NCI-H1417 (cell line): ENCODE measurements around the gene PTER.
A peak's percentile ranks its signal among the peaks of the same experiment; 100 is the strongest.

ENCODE experiments used
- DNase-seq, 3 experiments: peaks; one replicate each; lab custom pipeline; 2025; lab: John Stamatoyannopoulos, UW

The PTER gene

GRCh38 chr10:16436758-16437539 is at the start of gene PTER:
TSS of gene PTER (plus strand) at chr10:16437010. CDS start at chr10:16484385, 47,375 bp downstream.
- peak; percentile 82 to 92 (median 92) for DNase-seq

- DNase-seq = no peak
Measured at GRCh38 chr10:16392531-16393069, 44.2 kb upstream of the PTER start.

DNA sequence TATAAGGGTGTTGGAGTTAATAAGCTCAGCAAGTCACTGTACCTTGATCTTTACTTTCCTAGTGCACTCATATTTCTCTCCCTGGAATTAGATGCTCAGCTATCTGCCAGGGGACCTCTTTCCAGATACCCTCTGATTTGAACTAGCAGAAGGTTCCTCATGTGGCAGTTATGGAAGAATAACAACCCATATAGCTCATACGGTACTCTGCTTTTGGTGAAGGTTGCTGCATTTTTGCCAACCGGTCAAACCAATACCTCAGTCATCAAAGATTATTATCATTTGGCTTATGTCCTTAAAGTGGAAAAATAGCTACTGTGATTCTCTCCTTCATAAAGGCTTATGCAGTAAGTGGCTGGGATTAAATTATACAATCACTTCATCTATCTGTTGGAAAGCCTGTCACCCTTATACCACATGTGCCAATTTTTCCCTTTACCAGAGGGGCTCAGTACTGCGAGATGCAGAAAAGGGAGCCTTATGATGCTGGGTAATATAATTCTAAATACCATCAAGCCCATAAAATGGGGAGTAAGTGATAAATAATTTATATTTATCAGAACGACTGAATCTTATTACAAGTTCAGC is 43.4 kb upstream of the PTER start:
- no peak for DNase-seq

DNA sequence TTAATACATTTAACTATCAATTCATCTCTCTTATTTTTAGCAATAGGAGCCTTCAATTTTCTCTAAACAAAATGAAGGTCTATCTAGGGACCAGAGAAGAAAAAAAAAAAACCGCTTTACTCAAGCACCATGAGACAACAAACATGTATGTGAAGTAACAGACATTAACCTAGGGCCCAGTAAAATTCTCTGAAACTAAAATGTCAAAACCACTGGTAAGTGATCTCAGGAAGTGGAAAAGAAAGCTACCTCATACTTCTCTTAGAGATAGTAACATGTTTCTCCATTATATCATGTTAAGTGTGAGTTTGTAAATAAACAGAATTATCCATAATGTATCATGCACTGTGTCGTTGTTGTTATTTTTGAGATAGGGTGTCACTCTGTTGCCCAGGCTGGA is 35.4 kb upstream of the PTER start:
- no peak for DNase-seq

- peak in 1 of 3 experiments; percentile 5 for DNase-seq
Measured at GRCh38 chr10:16408379-16408778, 28.4 kb upstream of the PTER start.

- no peak for DNase-seq
Measured at GRCh38 chr10:16417341-16417740, 19.5 kb upstream of the PTER start.

DNA sequence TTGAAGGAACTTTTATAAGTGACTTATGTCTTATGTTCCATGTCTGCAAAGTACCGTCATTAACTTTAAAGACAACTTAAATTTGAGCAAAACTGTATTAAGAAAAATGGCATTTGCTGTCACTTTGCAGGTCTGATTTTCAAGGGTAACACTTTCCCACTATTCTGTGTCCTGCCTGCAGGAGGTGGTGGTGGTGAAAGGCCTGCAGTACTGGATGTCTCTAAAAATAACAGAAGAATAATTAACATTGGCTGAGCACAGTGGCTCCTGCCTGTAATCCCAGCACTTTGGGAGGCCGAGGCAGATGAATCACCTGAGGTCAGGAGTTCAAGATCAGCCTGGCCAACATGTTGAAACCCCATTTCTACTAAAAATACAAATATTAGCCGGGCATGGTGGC is 13.2 kb upstream of the PTER start:
- DNase-seq = no peak

DNA sequence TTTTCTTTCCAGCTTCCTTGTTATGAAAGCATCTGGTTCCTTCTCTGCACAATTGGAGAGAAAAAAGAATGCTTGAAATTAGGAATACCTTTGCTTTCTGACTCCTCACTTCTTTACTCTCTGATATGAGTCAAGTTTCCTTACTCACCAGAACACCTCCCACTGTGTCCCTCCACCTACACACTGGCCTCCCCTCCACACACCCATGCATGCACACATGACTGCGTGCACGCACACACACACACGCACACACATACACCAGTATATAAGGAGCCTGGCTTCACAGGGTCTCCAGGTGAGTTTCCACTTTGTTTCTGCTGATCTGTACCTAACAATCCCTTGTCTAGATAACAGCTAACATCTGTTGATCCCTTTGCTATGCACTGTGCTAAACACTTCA is 11.4 kb upstream of the PTER start:
- DNase-seq = no peak

DNA sequence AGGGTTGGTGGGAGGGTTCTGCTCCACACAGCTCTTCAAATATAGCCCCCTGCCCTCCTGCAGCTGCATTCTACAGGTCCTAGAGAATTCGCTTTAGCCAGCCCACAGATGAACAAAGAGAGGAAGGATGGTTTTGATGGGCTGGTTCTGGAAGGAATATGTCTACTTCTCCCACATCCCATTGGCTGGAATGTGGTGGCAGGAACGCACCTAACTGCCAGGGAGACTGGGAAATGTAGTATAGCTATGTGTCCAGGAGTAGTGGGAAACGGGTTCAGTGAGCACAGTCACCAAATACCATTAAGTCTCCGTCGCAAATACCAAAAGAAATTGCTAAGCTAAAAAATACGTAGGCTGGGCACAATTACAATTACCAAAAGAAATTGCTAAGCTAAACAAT is 7.3 kb upstream of the PTER start:
- no peak for DNase-seq

GRCh38 chr10:16436367-16436757 is 448 bp upstream of the PTER start:
- DNase-seq = no peak

DNA sequence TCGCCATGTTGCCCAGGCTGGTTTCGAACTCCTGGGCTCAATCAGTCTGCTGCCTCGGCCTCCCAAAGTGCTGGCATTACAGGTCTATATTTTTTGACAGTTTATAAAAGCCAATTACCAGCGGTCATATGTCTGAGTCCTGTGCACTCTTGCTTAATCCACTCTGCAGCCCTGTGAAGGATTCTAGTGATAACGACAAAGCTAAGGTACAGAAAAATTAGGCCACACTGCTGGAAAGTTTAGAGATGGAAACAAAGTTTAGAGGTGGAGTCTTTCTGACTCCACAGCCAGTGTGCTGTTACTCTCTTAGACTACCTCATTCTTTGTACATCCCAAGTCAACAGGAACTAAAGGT is 707 bp downstream of the PTER start:
- DNase-seq = no peak

DNA sequence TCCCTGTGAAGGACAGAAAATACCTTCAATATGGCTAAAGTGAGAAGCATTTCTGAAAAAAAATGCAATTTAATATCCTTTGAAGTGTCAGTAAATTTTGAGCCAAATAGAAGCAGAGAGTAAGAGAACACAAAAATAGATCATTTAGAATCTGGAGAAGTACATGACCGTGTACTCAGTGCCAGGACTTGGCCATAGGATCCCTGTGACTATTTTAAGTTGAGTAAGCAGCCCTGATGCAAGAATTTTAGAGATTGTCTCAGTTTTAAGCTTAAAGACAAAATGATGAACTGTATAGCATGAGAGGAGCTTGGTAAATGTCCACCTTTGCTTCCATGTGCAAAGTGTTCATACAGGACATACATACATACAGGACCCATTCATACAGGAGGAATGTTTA is 2.5 kb downstream of the PTER start:
- DNase-seq = no peak

- peak in 2 of 3 experiments; percentile 17 to 25 for DNase-seq
Measured at GRCh38 chr10:16440396-16441133, 3.8 kb downstream of the PTER start.

- DNase-seq = peak in 2 of 3 experiments; percentile 17 to 73
Measured at GRCh38 chr10:16441173-16441840, 4.5 kb downstream of the PTER start.

- no peak for DNase-seq
Measured at GRCh38 chr10:16442914-16443313, 6.1 kb downstream of the PTER start.

DNA sequence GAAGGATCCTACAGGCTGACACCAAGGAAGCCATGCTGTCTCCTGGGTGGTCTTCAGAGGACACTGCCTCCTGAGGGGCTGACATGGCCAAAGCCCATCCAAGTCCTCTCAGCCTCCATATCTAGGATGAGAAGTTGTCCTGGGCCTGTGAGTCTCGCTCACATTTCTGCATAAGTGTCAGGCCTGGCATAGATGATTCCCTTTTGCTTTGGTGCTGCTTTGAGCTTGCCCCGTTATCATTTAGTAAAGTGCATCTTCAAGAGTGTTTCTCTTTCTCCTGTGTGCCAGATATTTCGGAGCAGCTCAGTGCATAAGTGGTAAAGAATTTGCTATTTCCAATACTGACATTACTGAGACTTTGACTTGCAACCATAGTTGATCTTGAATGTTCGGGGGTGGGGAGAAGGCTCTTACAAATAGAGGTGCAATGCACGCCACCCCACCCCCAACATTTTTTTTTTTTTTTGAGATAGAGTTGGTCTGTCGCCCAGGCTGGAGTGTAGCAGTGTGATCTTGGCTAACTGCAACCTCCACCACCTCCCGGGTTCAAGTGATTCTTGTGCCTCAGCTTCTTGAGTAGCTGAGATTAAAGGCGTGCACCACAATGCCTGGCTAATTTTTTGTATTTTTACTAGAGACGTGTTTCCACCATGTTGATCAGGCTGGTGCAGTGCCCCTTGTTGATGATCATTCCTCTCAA is 9.1 kb downstream of the PTER start:
- no peak for DNase-seq

DNA sequence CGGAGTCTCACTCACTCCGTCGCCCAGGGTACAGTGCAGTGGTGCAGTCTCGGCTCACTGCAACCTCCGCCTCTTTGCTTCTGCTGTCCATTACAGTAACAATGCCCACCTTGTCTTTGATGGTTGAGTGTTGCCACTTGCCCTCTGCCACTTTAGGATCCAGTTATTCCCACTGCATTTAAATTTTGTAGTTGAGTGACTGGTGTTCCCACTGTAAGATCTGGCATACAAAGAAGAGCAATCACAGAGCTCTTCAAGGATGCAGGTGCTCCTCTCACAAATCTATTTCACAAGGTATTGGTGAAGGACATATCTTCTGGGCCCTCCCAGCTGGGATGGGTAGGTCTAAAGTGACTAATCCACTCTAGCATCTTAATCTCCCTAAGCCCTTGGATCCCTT is 12.6 kb downstream of the PTER start:
- no peak for DNase-seq

DNA sequence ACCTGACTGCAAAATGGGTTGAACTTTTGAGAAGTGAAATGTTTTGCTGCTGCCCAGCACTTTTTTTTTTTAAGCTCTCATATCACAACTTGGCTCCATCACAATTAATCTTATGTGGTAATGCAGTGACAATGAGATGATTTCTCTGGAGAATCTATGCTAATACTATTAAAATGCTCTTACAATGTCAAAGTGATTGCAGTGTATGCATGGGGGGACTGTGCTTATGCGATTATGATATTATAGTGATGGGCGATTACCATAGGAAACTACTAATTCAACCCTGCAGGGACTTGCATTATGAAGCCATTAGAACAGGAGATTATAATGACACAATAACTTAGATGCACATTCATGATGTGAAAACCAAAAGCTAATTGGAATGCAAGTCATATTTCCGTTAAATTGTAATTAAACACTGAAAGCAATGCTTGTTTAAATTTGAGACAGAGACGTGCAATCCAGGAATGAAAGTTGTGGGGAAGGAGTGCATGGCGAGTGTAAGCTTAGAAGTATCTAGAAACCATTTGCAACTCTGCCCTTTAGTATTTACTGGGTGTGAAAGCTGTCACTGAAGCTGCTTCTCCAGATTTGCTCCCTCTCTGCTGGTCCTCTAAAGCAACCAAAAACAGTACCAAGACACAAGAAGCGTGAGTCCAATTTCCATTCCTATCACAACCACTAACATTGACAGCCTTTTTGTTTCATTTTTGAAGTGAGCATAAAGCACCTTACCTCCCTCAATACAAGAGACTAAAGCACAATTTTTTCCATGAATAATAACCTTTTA is 21.6 kb downstream of the PTER start:
- no peak for DNase-seq

GRCh38 chr10:16459423-16459939 is 22.7 kb downstream of the PTER start:
- DNase-seq = no peak

DNA sequence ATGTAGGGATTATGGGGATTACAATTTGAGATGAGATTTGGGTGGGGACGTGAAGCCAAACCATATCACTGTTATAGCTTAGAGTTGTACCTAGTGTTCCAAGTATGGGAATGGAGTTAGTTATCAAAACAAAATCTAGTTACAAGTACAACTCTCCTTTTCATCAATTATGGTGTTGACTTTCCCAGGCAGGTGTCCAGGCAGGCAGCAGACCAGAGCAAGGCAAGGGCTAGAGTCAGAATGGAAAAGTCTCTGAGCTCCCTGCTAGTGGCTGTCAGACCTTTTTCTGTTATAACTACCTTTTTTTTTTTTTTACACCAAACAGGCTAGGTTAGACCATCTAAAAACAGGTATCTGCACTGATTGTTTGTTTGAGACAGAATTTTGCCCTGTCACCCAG is 29.2 kb downstream of the PTER start:
- no peak for DNase-seq

DNA sequence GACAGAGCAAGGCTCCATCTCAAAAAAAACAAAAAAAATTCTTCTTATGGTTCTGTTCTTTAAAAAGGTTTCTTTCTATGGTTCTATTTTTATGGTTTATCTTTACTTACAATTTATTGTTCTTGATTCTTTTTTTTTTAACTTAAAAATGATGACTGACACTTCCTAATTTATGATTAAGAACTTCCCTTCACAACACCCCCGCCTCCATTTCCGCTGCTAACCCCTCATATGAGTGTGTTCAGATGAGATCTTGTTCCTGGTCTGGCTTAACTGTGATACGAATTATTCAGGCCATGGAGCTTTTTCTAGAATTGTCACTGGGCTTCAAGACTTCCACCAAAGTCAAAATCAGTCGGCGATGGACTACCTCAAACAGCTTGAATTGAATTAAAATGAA is 33.9 kb downstream of the PTER start:
- DNase-seq = no peak
